GM12878 (cell line): ENCODE data around the gene P2RX2.

Source experiments
- CTCF ChIP-seq, 3 experiments: IDR thresholded peaks in 2 of 3; conservative IDR thresholded peaks in 1 of 3; 2 replicates each; pipeline ENCODE4 v1.5.1; 2011; ENCODE audit warnings: low read depth in 3 of 3, low read length in 3 of 3, mild to moderate bottlenecking in 3 of 3, control low read depth in 2 of 3, moderate library complexity in 2 of 3, inconsistent platforms in 1 of 3, mixed read lengths in 1 of 3; ENCODE audit not compliant: control insufficient read depth in 2 of 3, insufficient read depth in 1 of 3; ENCODE audit errors: extremely low read depth in 1 of 3
- CUX1 ChIP-seq: IDR thresholded peaks from 2 replicates; pipeline ENCODE4 v1.6.1; 2012; ENCODE audit warnings: improper control_type of control experiment, low read depth, low read length; ENCODE audit not compliant: insufficient replicate concordance
- RAD21 ChIP-seq: IDR thresholded peaks from 2 replicates; pipeline ENCODE4 v1.6.1; 2011; ENCODE audit warnings: mild to moderate bottlenecking, low read depth, low read length, moderate library complexity; ENCODE audit not compliant: insufficient read depth

GRCh38 chr12:132659146-132659545 is 40.6 kb downstream of the P2RX2 start:
- TF ChIP-seq RAD21: no peak
- TF ChIP-seq CTCF (IDR thresholded peaks at IDR 0.05 in 2 of 3, conservative IDR thresholded peaks at IDR 0.05 in 1 of 3; ENCODE audit: control insufficient read depth in 2 of 3, extremely low read depth in 1 of 3, insufficient read depth in 1 of 3, low read depth in 3 of 3, low read length in 3 of 3): no peak
- TF ChIP-seq CUX1: no peak
